Lung (tissue), 12 donors: ENCODE measurements around the gene PKD1. TPM values are rescaled to one million over a fixed set of nuclear protein-coding genes. Genes with fewer than 3 reads are reported as not detected.

Experiments
- ATAC-seq: fragments of 200-7000 bp; cut with Tn5 transposase; one replicate; pipeline ENCODE4 v1.9.1; 2020; ENCODE audit warnings: moderate number of reproducible peaks; ENCODE audit not compliant: insufficient read depth, low FRiP score
- DNase-seq, 3 donors: peaks; one replicate each; pipeline ENCODE4 v3.0.0-alpha.2; 2013 to 2017
- H3K27ac ChIP-seq, 2 donors: one replicate each; pipeline ENCODE4 v1.5.1; 2013; ENCODE audit warnings: mild to moderate bottlenecking in 2 of 2, moderate library complexity in 2 of 2, control low read depth in 1 of 2, inconsistent platforms in 1 of 2, low read depth in 1 of 2, low read length in 1 of 2
- H3K27me3 ChIP-seq, 3 donors: one replicate each; pipeline ENCODE4 v1.5.1; 2013; ENCODE audit warnings: low read length in 2 of 3; ENCODE audit not compliant: control insufficient read depth in 3 of 3, insufficient read depth in 3 of 3
- H3K36me3 ChIP-seq, 4 donors: one replicate each; pipeline ENCODE4 v1.5.1; 2013; ENCODE audit warnings: low read length in 4 of 4, mild to moderate bottlenecking in 1 of 4, moderate library complexity in 1 of 4; ENCODE audit not compliant: control insufficient read depth in 4 of 4, insufficient read depth in 4 of 4
- H3K4me1 ChIP-seq, 5 donors: one replicate each; pipeline ENCODE4 v1.5.1; 2013; ENCODE audit warnings: low read length in 5 of 5, mild to moderate bottlenecking in 2 of 5, moderate library complexity in 1 of 5; ENCODE audit not compliant: control insufficient read depth in 5 of 5, insufficient read depth in 5 of 5
- H3K4me3 ChIP-seq: one replicate; pipeline ENCODE4 v1.5.1; 2013; ENCODE audit warnings: mild to moderate bottlenecking, control low read depth, moderate library complexity
- H3K9ac ChIP-seq, 2 donors: one replicate each; pipeline ENCODE4 v1.5.1; 2013; ENCODE audit warnings: low read length in 2 of 2, control low read depth in 1 of 2; ENCODE audit not compliant: insufficient read depth in 1 of 2
- H3K9me3 ChIP-seq, 4 donors: one replicate each; pipeline ENCODE4 v1.5.1; 2013; ENCODE audit warnings: low read length in 3 of 4, mild to moderate bottlenecking in 1 of 4, moderate library complexity in 1 of 4; ENCODE audit not compliant: control insufficient read depth in 4 of 4, insufficient read depth in 3 of 4
- WGBS, 2 donors: extraction: QIAGEN DNeasy Blood & Tissue Kit; methylation state at CpG; one replicate each; pipeline ENCODE4 v1.1.7; 2013; 5-methylcytosine and 5-hydroxymethylcytosine counted together
- polyA plus RNA-seq, 2 donors: library from polyadenylated mRNA; stranded (reverse); fragments of 200-250 nt; gene quantifications; one replicate each; pipeline ENCODE4 v1.2.1, GENCODE V29; 2013
- total RNA-seq, 2 donors: library from RNA; depleted of rRNA in 1 of 2; stranded (reverse); fragments of >200 nt in 1 of 2; gene quantifications; one replicate each; pipeline ENCODE4 v1.2.1, GENCODE V29; 2014 to 2021
- TF ChIP-seq, protein P1 (sequence below): IDR thresholded peaks from 2 replicates; pipeline ENCODE4 v1.5.1; 2012; ENCODE audit warnings: mild to moderate bottlenecking; ENCODE audit errors: control extremely low read depth, extremely low read depth
- donor health status: control.
- donor health status: control.
- donor health status: Bipolar disorder and iron deficiency.
- donor health status: healthy.
- donor health status: DM: yes; HTN: yes; CAD: no.

Gene PKD1
- total and polyA plus RNA-seq, 4 donors = 39.1 to 128 (median 64.6) TPM

DNA sequence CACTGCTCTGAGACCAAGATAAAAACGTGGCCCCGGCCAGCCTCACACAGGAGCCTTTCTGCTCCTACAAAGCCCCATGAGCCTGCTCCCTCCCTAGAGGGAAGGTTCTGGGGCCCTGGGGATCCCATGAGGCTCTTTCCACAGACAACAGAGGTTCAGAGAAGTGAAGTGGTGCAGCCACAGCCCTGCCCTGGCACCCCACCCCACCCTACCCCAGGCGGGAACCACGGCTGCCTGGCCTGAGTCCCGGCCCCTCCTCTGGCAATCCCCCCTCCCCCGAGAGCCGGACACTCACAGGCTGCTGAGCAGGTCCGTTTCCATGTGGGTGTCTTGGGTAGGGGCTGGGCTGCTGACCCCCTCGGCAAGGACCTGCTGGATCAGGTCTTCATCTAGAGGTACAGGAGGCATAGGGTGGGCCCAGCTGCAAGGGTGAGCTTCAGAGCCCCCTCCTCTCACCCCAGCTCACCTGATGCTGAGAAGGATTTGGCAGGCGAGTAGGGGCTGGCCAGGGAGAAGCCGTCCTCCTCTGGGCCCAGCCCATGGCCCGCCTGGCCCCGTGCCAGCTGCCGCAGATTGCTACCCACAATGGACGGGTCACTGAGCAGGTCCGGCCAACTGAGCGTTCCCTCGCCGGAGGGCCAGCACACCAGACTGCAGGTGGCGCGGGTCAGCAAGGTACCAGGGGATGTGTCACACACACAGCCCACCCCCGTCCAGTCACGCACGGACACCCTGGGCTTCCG lies 38.7 kb downstream of the PKD1 start:
- Histone ChIP-seq H3K4me1 (peaks cover 0 to 1% (median 0%) of the 10 kb centered on the region in 5 donors), H3K9me3 (peaks cover 0 to 3% (median 0%) of the 10 kb centered on the region in 4 donors), H3K27me3 (no peaks in the 10 kb centered on the region), H3K36me3 (peaks cover 8 to 56% (median 20%) of the 10 kb centered on the region in 4 donors), H3K4me3 (no peak overlapping the region), H3K27ac (no peak overlapping the region), H3K9ac (no peak overlapping the region)
- ATAC-seq = no peak
- no peak for DNase-seq
- 88 to 89% methylated on average over 23 to 25 of the region's 25 CpGs for WGBS, 2 donors
- TF ChIP-seq, protein P1, sequence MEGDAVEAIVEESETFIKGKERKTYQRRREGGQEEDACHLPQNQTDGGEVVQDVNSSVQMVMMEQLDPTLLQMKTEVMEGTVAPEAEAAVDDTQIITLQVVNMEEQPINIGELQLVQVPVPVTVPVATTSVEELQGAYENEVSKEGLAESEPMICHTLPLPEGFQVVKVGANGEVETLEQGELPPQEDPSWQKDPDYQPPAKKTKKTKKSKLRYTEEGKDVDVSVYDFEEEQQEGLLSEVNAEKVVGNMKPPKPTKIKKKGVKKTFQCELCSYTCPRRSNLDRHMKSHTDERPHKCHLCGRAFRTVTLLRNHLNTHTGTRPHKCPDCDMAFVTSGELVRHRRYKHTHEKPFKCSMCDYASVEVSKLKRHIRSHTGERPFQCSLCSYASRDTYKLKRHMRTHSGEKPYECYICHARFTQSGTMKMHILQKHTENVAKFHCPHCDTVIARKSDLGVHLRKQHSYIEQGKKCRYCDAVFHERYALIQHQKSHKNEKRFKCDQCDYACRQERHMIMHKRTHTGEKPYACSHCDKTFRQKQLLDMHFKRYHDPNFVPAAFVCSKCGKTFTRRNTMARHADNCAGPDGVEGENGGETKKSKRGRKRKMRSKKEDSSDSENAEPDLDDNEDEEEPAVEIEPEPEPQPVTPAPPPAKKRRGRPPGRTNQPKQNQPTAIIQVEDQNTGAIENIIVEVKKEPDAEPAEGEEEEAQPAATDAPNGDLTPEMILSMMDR = no peak

DNA sequence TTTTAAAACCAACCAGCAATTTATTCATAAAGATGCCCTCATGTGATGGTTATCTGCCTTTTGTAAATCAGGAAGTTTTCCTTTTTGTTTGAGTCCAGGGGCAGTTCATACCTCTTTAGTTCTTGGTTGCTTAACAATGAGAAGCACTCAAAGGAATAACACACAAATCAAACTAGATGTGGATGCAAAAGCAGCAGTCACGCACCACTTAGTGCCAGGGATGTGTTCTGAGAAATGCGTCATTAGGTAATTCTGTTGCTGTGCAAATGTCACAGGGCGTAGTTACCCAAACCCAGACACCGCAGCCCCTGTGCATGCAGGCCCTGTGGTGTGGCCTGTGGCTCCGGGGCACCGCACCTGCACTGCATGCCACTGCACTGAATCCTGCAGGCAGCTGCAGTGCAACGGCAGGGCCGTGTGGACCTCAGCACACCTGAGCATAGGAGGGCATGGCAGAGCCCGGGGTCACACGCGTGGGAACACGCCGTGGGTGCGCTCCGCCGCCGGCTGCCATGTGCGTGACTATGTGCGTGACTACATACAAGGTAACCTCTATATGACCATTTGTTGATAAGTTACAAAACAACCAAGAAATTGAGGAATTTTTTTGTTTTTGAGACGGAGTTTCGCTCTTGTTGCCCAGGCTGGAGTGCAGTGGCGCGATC lies 39.6 kb downstream of the PKD1 start:
- DNase-seq (no peak), ATAC-seq (no peak)
- Histone ChIP-seq H3K4me3 (no peak overlapping the region), H3K27ac (no peak overlapping the region), H3K27me3 (no peaks in the 10 kb centered on the region), H3K9ac (no peak overlapping the region), H3K36me3 (peaks cover 8 to 60% (median 23%) of the 10 kb centered on the region in 4 donors), H3K4me1 (peaks cover 0 to 8% (median 3%) of the 10 kb centered on the region in 5 donors), H3K9me3 (peaks cover 0 to 3% (median 0%) of the 10 kb centered on the region in 4 donors)
- WGBS, 2 donors = 96 to 98% methylated on average over 23 of the region's 23 CpGs
- TF ChIP-seq, protein P1 = no peak

DNA sequence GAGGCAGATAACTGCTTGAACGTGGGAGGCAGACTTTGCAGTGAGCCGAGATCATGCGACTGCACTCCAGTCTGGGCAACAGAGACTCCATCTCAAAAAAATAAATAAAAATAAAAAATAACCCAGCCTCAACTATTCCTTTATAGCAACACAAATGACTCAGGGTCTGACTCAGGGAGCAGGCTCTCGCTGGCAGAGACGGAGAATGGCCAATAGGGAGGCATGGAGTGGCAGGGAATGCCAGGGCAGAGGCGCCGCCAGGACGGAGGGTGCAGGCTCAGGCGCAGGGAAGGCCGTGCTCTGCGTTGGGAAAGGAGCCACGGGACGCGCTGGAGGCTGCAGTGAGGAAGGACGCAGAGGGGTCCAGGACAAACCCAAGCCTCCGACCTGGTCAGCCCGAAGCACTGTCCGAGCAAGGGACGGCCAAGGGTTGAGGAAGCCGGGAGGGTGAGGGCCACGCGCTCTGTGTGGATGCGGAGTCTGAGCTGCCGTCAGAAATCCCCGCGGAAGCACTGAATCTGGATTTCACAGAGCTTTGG lies 40.3 kb downstream of the PKD1 start:
- WGBS, 2 donors = 97 to 98% methylated on average over 26 of the region's 26 CpGs
- Histone ChIP-seq H3K9ac (no peak overlapping the region), H3K9me3 (peaks cover 0 to 3% (median 0%) of the 10 kb centered on the region in 4 donors), H3K36me3 (peaks cover 8 to 60% (median 23%) of the 10 kb centered on the region in 4 donors), H3K27me3 (no peaks in the 10 kb centered on the region), H3K4me1 (peaks cover 0 to 8% (median 3%) of the 10 kb centered on the region in 5 donors), H3K27ac (no peak overlapping the region), H3K4me3 (no peak overlapping the region)
- no peak for DNase-seq
- TF ChIP-seq, protein P1 = no peak
- no peak for ATAC-seq
